ENCODE measurements around the gene EEPD1. TPM values are rescaled to one million over a fixed set of nuclear protein-coding genes. Genes with fewer than 3 reads are reported as not detected.

EEPD1 gene
- total and polyA plus RNA-seq, 4 donors, result 2.3 to 12.3 (median 7.1) TPM

DNA sequence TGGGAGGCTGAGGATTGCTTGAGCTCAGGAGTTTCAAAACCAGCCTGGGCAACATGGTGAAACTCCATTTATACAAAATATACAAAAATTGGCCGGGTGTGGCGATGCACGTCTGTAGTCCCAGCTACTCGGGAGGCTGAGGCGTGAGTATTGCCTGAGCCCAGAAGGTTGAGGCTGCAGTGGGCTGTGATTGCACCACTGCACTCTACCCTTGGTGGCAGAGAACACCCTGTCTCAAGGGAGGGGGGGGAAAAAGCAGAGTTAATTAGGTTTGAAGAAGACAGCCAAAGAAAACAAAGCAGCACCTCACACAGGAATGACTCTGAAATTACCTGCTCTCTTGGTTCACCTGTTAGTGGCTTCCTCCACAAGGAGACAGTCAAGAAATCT is 110.0 kb downstream of the EEPD1 start:
- H3K27ac ChIP-seq (ENCODE audit: low read depth in 1 of 2, low read length in 2 of 2), result no peak overlapping the region
- no peak overlapping the region for H3K9ac ChIP-seq (ENCODE audit: low read depth in 1 of 2, low read length in 2 of 2)
- H3K9me3 ChIP-seq (ENCODE audit: control insufficient read depth in 4 of 4, low read length in 3 of 4), result no peaks in the 10 kb centered on the region
- H3K4me3 ChIP-seq (ENCODE audit: low read depth in 1 of 3, low read length in 3 of 3), result no peak overlapping the region
- DNase-seq (ENCODE audit: low spot score), result no peak
- no peak for TF ChIP-seq YY1 (IDR thresholded peaks at IDR 0.05)
- TF ChIP-seq HNF4G (IDR thresholded peaks at IDR 0.05), result no peak
- TF ChIP-seq FOXA1 (IDR thresholded peaks at IDR 0.05), result no peak
- TF ChIP-seq GABPA (IDR thresholded peaks at IDR 0.05 in 1 of 2, conservative IDR thresholded peaks at IDR 0.05 in 1 of 2), result no peak
- TF ChIP-seq NR2F2 (IDR thresholded peaks at IDR 0.05), result no peak
- no peak for TF ChIP-seq EGR1 (IDR thresholded peaks at IDR 0.05; ENCODE audit: low read depth in 2 of 2)
- no peak for TF ChIP-seq ATF3 (IDR thresholded peaks at IDR 0.05)
- TF ChIP-seq CTCF (IDR thresholded peaks at IDR 0.05; ENCODE audit: low read depth, low read length, missing input control), result no peak
- TF ChIP-seq RXRA (IDR thresholded peaks at IDR 0.05), result no peak
- TF ChIP-seq, protein P1, sequence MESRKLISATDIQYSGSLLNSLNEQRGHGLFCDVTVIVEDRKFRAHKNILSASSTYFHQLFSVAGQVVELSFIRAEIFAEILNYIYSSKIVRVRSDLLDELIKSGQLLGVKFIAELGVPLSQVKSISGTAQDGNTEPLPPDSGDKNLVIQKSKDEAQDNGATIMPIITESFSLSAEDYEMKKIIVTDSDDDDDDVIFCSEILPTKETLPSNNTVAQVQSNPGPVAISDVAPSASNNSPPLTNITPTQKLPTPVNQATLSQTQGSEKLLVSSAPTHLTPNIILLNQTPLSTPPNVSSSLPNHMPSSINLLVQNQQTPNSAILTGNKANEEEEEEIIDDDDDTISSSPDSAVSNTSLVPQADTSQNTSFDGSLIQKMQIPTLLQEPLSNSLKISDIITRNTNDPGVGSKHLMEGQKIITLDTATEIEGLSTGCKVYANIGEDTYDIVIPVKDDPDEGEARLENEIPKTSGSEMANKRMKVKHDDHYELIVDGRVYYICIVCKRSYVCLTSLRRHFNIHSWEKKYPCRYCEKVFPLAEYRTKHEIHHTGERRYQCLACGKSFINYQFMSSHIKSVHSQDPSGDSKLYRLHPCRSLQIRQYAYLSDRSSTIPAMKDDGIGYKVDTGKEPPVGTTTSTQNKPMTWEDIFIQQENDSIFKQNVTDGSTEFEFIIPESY (IDR thresholded peaks at IDR 0.05), result no peak
- no peak for TF ChIP-seq HNF4A (conservative IDR thresholded peaks at IDR 0.05)
- TF ChIP-seq TAF1 (conservative IDR thresholded peaks at IDR 0.05), result no peak
- TF ChIP-seq FOXA2 (IDR thresholded peaks at IDR 0.05), result no peak
- no peak for TF ChIP-seq REST (IDR thresholded peaks at IDR 0.05)
- H3K36me3 ChIP-seq (ENCODE audit: control insufficient read depth in 4 of 4, insufficient read depth in 3 of 4, low read depth in 1 of 4, low read length in 3 of 4), result no peaks in the 10 kb centered on the region
- H3K4me1 ChIP-seq (ENCODE audit: control insufficient read depth in 4 of 4, insufficient read depth in 4 of 4, low read length in 3 of 4), result peaks cover 0 to 22% (median 13%) of the 10 kb centered on the region in 4 donors
- 93% methylated on average over 5 of the region's 5 CpGs for WGBS
- no peaks in the 10 kb centered on the region for H3K27me3 ChIP-seq (ENCODE audit: control insufficient read depth in 4 of 4, insufficient read depth in 4 of 4, low read length in 3 of 4)

DNA sequence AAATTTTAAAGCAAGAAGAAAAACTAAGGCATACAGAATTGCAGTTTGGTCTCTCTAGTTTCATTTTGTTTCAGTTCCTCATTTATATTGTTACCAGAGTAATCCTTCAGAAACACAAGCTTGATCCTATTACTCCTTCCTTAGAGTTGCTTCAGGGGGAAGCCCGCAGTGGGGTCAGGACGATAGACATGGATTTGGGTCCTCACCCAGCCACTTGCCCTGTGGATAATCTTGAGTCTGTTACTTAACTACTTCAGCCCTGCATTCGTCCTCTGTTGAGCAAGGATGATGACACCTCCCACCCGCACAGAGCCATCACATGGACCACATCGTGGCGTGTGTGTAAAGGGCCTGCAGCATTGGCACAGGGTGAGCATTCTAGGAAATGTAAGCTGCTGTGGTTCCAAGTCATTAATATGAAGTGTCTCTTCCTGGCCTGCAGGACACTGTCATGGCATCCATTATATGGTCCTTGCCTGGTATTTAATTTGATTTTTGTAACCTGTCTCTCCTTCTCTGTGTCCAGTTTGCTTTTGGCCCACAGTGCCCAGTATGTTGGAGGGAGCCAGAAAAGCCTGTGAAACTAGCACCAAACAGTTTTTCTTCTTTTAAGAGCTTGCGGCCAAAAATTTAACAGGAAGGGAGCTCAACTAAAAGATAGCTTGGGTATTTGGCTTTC is 111.2 kb downstream of the EEPD1 start:
- TF ChIP-seq REST (IDR thresholded peaks at IDR 0.05) (no peak), ATF3 (IDR thresholded peaks at IDR 0.05) (no peak), HNF4A (conservative IDR thresholded peaks at IDR 0.05) (no peak), HNF4G (IDR thresholded peaks at IDR 0.05) (no peak), YY1 (IDR thresholded peaks at IDR 0.05) (no peak), CTCF (IDR thresholded peaks at IDR 0.05; ENCODE audit: low read depth, low read length, missing input control) (no peak), TAF1 (conservative IDR thresholded peaks at IDR 0.05) (no peak)
- TF ChIP-seq, protein P2, sequence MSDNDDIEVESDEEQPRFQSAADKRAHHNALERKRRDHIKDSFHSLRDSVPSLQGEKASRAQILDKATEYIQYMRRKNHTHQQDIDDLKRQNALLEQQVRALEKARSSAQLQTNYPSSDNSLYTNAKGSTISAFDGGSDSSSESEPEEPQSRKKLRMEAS (IDR thresholded peaks at IDR 0.05), result no peak
- Histone ChIP-seq H3K4me1 (ENCODE audit: control insufficient read depth in 4 of 4, insufficient read depth in 4 of 4, low read length in 3 of 4) (peaks cover 0 to 17% (median 9%) of the 10 kb centered on the region in 4 donors), H3K36me3 (ENCODE audit: control insufficient read depth in 4 of 4, insufficient read depth in 3 of 4, low read depth in 1 of 4, low read length in 3 of 4) (no peaks in the 10 kb centered on the region), H3K27ac (ENCODE audit: low read depth in 1 of 2, low read length in 2 of 2) (peak overlapping the region; percentile 29 to 33), H3K27me3 (ENCODE audit: control insufficient read depth in 4 of 4, insufficient read depth in 4 of 4, low read length in 3 of 4) (no peaks in the 10 kb centered on the region), H3K9ac (ENCODE audit: low read depth in 1 of 2, low read length in 2 of 2) (no peak overlapping the region), H3K4me3 (ENCODE audit: low read depth in 1 of 3, low read length in 3 of 3) (no peak overlapping the region), H3K9me3 (ENCODE audit: control insufficient read depth in 4 of 4, low read length in 3 of 4) (no peaks in the 10 kb centered on the region)
- 70% methylated on average over 7 of the region's 7 CpGs for WGBS
- no peak for DNase-seq (ENCODE audit: low spot score)

Data from liver (tissue), 9 donors.